GM23338 (cell line): ENCODE measurements around the gene SHF.

ENCODE experiments used
- CREB1 ChIP-seq: fragments of 250-450 bp; sonication (Bioruptor Pico); IDR thresholded peaks from 2 replicates; pipeline ENCODE4 v1.5.0; 2020; ENCODE audit warnings: low read depth, mild to moderate bottlenecking, moderate library complexity
- EZH2 ChIP-seq: fragments of 200-600 bp; sonication (generic); IDR thresholded peaks from one replicate; pipeline ENCODE4 v1.8.0; 2017; ENCODE audit warnings: antibody characterized with exemption, mild to moderate bottlenecking, low read depth; ENCODE audit not compliant: unreplicated experiment
- JUNB ChIP-seq: IDR thresholded peaks from one replicate; pipeline ENCODE4 v1.6.1; 2016; ENCODE audit warnings: antibody characterized with exemption; ENCODE audit not compliant: unreplicated experiment
- POLR2AphosphoS5 ChIP-seq: IDR thresholded peaks from 2 replicates; pipeline ENCODE4 v1.6.1; 2016; ENCODE audit warnings: antibody characterized with exemption, low read depth
- TF ChIP-seq, protein P1 (sequence below), 2 experiments: fragments of 200-600 bp in 1 of 2; sonication (generic) in 1 of 2; conservative IDR thresholded peaks; 2 replicates each; pipeline versions ENCODE4 v1.5.1 to v1.6.1; 2016 to 2017; ENCODE audit warnings: antibody characterized with exemption in 2 of 2, low read depth in 2 of 2, mild to moderate bottlenecking in 2 of 2, moderate library complexity in 1 of 2

GRCh38 chr15:45224621-45225217 is 37.0 kb upstream of the SHF start:
- TF ChIP-seq, protein P1, sequence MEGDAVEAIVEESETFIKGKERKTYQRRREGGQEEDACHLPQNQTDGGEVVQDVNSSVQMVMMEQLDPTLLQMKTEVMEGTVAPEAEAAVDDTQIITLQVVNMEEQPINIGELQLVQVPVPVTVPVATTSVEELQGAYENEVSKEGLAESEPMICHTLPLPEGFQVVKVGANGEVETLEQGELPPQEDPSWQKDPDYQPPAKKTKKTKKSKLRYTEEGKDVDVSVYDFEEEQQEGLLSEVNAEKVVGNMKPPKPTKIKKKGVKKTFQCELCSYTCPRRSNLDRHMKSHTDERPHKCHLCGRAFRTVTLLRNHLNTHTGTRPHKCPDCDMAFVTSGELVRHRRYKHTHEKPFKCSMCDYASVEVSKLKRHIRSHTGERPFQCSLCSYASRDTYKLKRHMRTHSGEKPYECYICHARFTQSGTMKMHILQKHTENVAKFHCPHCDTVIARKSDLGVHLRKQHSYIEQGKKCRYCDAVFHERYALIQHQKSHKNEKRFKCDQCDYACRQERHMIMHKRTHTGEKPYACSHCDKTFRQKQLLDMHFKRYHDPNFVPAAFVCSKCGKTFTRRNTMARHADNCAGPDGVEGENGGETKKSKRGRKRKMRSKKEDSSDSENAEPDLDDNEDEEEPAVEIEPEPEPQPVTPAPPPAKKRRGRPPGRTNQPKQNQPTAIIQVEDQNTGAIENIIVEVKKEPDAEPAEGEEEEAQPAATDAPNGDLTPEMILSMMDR (conservative IDR thresholded peaks at IDR 0.05; ENCODE audit: low read depth in 2 of 2): no peak
- TF ChIP-seq POLR2AphosphoS5 (no peak), CREB1 (CRISPR knock-in tag) (no peak), JUNB (no peak), EZH2 (no peak)
